ENCODE results near the gene SLC25A31. TPM values are rescaled to one million over a fixed set of nuclear protein-coding genes. Genes with fewer than 3 reads are reported as not detected.

The SLC25A31 gene
- polyA plus RNA-seq, 1 donor, result 0.03 TPM

DNA sequence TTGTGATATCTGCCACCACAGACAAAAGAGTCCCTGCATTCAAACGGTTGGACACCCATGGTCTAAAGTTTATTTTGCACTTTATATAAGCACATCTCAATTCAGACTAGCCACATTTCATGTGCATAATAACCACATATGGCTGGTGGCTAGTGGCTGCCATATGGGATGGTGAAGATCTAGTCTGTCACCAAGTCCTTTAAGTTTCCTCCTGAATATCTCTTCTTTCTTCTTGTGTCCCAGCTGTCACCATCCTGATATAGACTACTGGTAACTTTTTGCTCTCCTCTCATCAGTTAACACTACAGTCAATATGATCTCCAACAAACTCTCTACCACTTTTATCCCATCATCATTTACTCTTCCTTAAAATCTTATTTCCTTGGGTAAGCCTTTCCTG, 61.2 kb downstream of the SLC25A31 start:
- no peaks in the 10 kb centered on the region for H3K27me3 ChIP-seq (ENCODE audit: control insufficient read depth, insufficient read depth, low read length)
- H3K36me3 ChIP-seq (ENCODE audit: control insufficient read depth, insufficient read depth, low read length), result no peaks in the 10 kb centered on the region
- no peaks in the 10 kb centered on the region for H3K4me1 ChIP-seq (ENCODE audit: control insufficient read depth, insufficient read depth, low read length)
- no peak overlapping the region for H3K27ac ChIP-seq (ENCODE audit: low read length)
- no peak for DNase-seq
- WGBS (ENCODE audit: insufficient coverage, low lambda C conversion rate), result no CpG with 5 or more reads among the region's 1 CpG
- H3K4me3 ChIP-seq (ENCODE audit: low read length), result no peak overlapping the region
- no peaks in the 10 kb centered on the region for H3K9me3 ChIP-seq (ENCODE audit: control insufficient read depth, low read depth, low read length)

GRCh38 chr4:127793528-127793927, 63.3 kb downstream of the SLC25A31 start:
- no peak overlapping the region for H3K27ac ChIP-seq (ENCODE audit: low read length)
- H3K4me3 ChIP-seq (ENCODE audit: low read length), result no peak overlapping the region
- no peak for DNase-seq
- H3K9me3 ChIP-seq (ENCODE audit: control insufficient read depth, low read depth, low read length), result no peaks in the 10 kb centered on the region
- WGBS (ENCODE audit: insufficient coverage, low lambda C conversion rate), result no CpG with 5 or more reads among the region's 1 CpG
- H3K36me3 ChIP-seq (ENCODE audit: control insufficient read depth, insufficient read depth, low read length), result no peaks in the 10 kb centered on the region
- no peaks in the 10 kb centered on the region for H3K4me1 ChIP-seq (ENCODE audit: control insufficient read depth, insufficient read depth, low read length)
- no peaks in the 10 kb centered on the region for H3K27me3 ChIP-seq (ENCODE audit: control insufficient read depth, insufficient read depth, low read length)

- Histone ChIP-seq H3K27ac (ENCODE audit: low read length) (no peak overlapping the region), H3K4me3 (ENCODE audit: low read length) (no peak overlapping the region), H3K4me1 (ENCODE audit: control insufficient read depth, insufficient read depth, low read length) (no peaks in the 10 kb centered on the region), H3K9me3 (ENCODE audit: control insufficient read depth, low read depth, low read length) (no peaks in the 10 kb centered on the region), H3K27me3 (ENCODE audit: control insufficient read depth, insufficient read depth, low read length) (no peaks in the 10 kb centered on the region), H3K36me3 (ENCODE audit: control insufficient read depth, insufficient read depth, low read length) (no peaks in the 10 kb centered on the region)
- DNase-seq, result no peak
These were observed 69.5 kb downstream of the SLC25A31 start for GRCh38 chr4:127799711-127800110.

- Histone ChIP-seq H3K27me3 (ENCODE audit: control insufficient read depth, insufficient read depth, low read length) (no peaks in the 10 kb centered on the region), H3K4me3 (ENCODE audit: low read length) (no peak overlapping the region), H3K36me3 (ENCODE audit: control insufficient read depth, insufficient read depth, low read length) (no peaks in the 10 kb centered on the region), H3K27ac (ENCODE audit: low read length) (no peak overlapping the region), H3K4me1 (ENCODE audit: control insufficient read depth, insufficient read depth, low read length) (no peaks in the 10 kb centered on the region), H3K9me3 (ENCODE audit: control insufficient read depth, low read depth, low read length) (no peaks in the 10 kb centered on the region)
- WGBS (ENCODE audit: insufficient coverage, low lambda C conversion rate), result 29% methylated on average over 1 of the region's 6 CpGs
- DNase-seq, result peak; percentile 0 to 4
These were observed 79.1 kb downstream of the SLC25A31 start for GRCh38 chr4:127809173-127809800.

DNA sequence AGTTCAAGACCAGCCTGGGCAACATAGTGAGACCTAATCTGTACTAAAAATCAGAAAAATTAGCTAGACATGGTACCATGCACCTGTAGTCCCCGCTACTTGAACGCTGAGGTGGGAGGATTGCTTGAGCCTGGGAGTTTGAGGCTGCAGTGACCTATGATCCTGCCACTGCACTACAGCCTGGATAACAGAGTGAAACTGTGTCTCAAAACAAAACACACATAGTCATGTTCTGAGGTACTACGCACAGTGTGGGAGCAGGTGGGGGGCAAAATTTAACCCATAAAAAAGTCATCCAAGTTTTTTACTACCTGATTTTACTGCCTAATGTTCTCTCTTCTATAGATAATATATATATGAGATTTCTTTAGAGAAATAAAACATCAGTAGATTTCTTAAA, 80.4 kb downstream of the SLC25A31 start:
- Histone ChIP-seq H3K4me3 (ENCODE audit: low read length) (no peak overlapping the region), H3K27ac (ENCODE audit: low read length) (no peak overlapping the region), H3K4me1 (ENCODE audit: control insufficient read depth, insufficient read depth, low read length) (no peaks in the 10 kb centered on the region), H3K9me3 (ENCODE audit: control insufficient read depth, low read depth, low read length) (no peaks in the 10 kb centered on the region), H3K36me3 (ENCODE audit: control insufficient read depth, insufficient read depth, low read length) (no peaks in the 10 kb centered on the region), H3K27me3 (ENCODE audit: control insufficient read depth, insufficient read depth, low read length) (no peaks in the 10 kb centered on the region)
- DNase-seq, result peak in 1 of 2 donors; percentile 1
- 100% methylated on average over 1 of the region's 3 CpGs for WGBS (ENCODE audit: insufficient coverage, low lambda C conversion rate)

- no peaks in the 10 kb centered on the region for H3K9me3 ChIP-seq (ENCODE audit: control insufficient read depth, low read depth, low read length)
- no peak for DNase-seq
- no peak overlapping the region for H3K4me3 ChIP-seq (ENCODE audit: low read length)
- no peaks in the 10 kb centered on the region for H3K4me1 ChIP-seq (ENCODE audit: control insufficient read depth, insufficient read depth, low read length)
- WGBS (ENCODE audit: insufficient coverage, low lambda C conversion rate), result 82% methylated on average over 1 of the region's 2 CpGs
- no peaks in the 10 kb centered on the region for H3K27me3 ChIP-seq (ENCODE audit: control insufficient read depth, insufficient read depth, low read length)
- H3K36me3 ChIP-seq (ENCODE audit: control insufficient read depth, insufficient read depth, low read length), result no peaks in the 10 kb centered on the region
- no peak overlapping the region for H3K27ac ChIP-seq (ENCODE audit: low read length)
These were observed 92.2 kb downstream of the SLC25A31 start for GRCh38 chr4:127822430-127822829.

Other genes with a start within 250 kb of the SLC25A31 start
- gene INTU, start 97.4 kb upstream of the SLC25A31 start, polyA plus RNA-seq, result 7.7 TPM
- gene HSPA4L, start 51.9 kb downstream of the SLC25A31 start, polyA plus RNA-seq, result 2.1 TPM
- 9.9 TPM for gene PLK4, start 150.5 kb downstream of the SLC25A31 start, polyA plus RNA-seq
- 34.4 TPM for gene MFSD8, start 234.8 kb downstream of the SLC25A31 start, polyA plus RNA-seq
- gene ABHD18, start 235.0 kb downstream of the SLC25A31 start, polyA plus RNA-seq, result 18.6 TPM

All from large intestine (tissue), 3 donors.